ENCODE results near the gene RAB34. TPM values are rescaled to one million over a fixed set of nuclear protein-coding genes. Genes with fewer than 3 reads are reported as not detected.
A peak's percentile ranks its signal among the peaks of the same experiment; 100 is the strongest.

Gene RAB34
- total and polyA plus RNA-seq, 9 of the 15 experiments (the other 6 are each of a cell fraction or from before 2014, with no cell fraction given): 0.07 to 3.8 (median 0.46) TPM; not detected in 1

DNA sequence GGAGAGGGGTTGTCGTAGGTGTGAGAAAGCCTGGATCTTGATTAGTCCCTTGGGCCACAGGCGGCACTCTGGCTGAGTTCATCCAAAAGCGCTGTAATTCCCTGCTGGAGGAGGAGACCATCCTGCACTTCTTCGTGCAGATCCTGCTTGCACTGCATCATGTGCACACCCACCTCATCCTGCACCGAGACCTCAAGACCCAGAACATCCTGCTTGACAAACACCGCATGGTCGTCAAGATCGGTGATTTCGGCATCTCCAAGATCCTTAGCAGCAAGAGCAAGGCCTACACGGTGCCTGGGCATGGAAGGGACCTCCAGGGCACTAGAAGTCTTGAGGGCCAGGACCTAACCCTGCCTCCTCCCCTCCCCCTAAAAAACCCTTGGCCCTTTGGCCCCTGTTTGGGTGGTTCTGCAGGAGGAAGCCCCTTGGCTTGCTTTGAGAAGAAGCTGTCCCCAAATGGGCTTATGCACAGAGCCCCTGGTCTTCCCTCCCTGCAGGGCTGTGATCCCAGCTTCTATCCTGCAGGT, 17.1 kb upstream of the RAB34 start (continued):
- TF ChIP-seq BRD9 (IDR thresholded peaks at IDR 0.05; ENCODE audit: low read depth, partially characterized antibody): no peak
- no peak for TF ChIP-seq SREBF1 (IDR thresholded peaks at IDR 0.05; ENCODE audit: borderline replicate concordance, low read depth, low read length)
- TF ChIP-seq CREB3 (tag; conservative IDR thresholded peaks at IDR 0.05; ENCODE audit: low read depth): 0 out of 2 replicates have a peak, but pooled peaks have one; percentile 27
- TF ChIP-seq, protein P1, sequence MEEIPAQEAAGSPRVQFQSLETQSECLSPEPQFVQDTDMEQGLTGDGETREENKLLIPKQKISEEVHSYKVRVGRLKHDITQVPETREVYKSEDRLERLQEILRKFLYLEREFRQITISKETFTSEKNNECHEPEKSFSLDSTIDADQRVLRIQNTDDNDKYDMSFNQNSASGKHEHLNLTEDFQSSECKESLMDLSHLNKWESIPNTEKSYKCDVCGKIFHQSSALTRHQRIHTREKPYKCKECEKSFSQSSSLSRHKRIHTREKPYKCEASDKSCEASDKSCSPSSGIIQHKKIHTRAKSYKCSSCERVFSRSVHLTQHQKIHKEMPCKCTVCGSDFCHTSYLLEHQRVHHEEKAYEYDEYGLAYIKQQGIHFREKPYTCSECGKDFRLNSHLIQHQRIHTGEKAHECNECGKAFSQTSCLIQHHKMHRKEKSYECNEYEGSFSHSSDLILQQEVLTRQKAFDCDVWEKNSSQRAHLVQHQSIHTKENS (CRISPR knock-in tag; IDR thresholded peaks at IDR 0.05): no peak
- TF ChIP-seq ZNF717 (CRISPR knock-in tag; IDR thresholded peaks at IDR 0.05): no peak
- TF ChIP-seq PCBP2 (IDR thresholded peaks at IDR 0.05; ENCODE audit: low read depth, low read length, poor library complexity, severe bottlenecking): no peak
- no peak for TF ChIP-seq MEIS2 (IDR thresholded peaks at IDR 0.05; ENCODE audit: partially characterized antibody)
- TF ChIP-seq ELF2 (CRISPR knock-in tag; IDR thresholded peaks at IDR 0.05): no peak
- no peak for TF ChIP-seq TBL1XR1 (IDR thresholded peaks at IDR 0.05; ENCODE audit: low read length in 2 of 2)
- TF ChIP-seq, protein P2, sequence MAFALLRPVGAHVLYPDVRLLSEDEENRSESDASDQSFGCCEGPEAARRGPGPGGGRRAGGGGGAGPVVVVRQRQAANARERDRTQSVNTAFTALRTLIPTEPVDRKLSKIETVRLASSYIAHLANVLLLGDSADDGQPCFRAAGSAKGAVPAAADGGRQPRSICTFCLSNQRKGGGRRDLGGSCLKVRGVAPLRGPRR (CRISPR knock-in tag; IDR thresholded peaks at IDR 0.05): 0 out of 2 replicates have a peak, but pooled peaks have one; percentile 50
